A549 (cell line): ENCODE data around the gene GJB1.

Experiments used
- CHD4 ChIP-seq: fragments of 200-600 bp; sonication (generic); IDR thresholded peaks from 2 replicates; pipeline ENCODE4 v1.6.1; 2016; ENCODE audit warnings: antibody characterized with exemption, mild to moderate bottlenecking, borderline replicate concordance
- ELK1 ChIP-seq: fragments of 150-350 bp; IDR thresholded peaks from 2 replicates; pipeline ENCODE4 v1.6.1; 2014; ENCODE audit warnings: low read depth, mild to moderate bottlenecking, low read length
- FOSL2 ChIP-seq, 2 experiments: fragments of 450-650 bp in 1 of 2; fragments of >200 bp in 1 of 2; sonication (Bioruptor Twin) in 1 of 2; formaldehyde crosslinking; IDR thresholded peaks; 2 replicates each; pipeline versions ENCODE4 v1.5.0 to v1.6.1; 2016 to 2020; ENCODE audit warnings: mild to moderate bottlenecking in 1 of 2, moderate library complexity in 1 of 2
- MYC ChIP-seq: IDR thresholded peaks from 2 replicates; pipeline ENCODE4 v1.6.1; 2012; ENCODE audit warnings: mild to moderate bottlenecking, inconsistent platforms, low read length, improper control_type of control experiment, borderline replicate concordance
- NR3C1 ChIP-seq: fragments of >200 bp; sonication (Bioruptor Twin); formaldehyde crosslinking; IDR thresholded peaks from 3 replicates; pipeline ENCODE4 v1.6.1; 2017
- POLR2A ChIP-seq: IDR thresholded peaks from 2 replicates; pipeline ENCODE4 v1.6.1; 2012; ENCODE audit warnings: mild to moderate bottlenecking, low read length
- RAD21 ChIP-seq, 2 experiments: fragments of >200 bp in 1 of 2; sonication (Bioruptor Twin) in 1 of 2; formaldehyde crosslinking in 1 of 2; IDR thresholded peaks in 1 of 2; conservative IDR thresholded peaks in 1 of 2; 2 replicates in 1 of 2; 3 replicates in 1 of 2; pipeline ENCODE4 v1.6.1; 2012 to 2018; ENCODE audit warnings: inconsistent platforms in 1 of 2
- USF2 ChIP-seq: fragments of 450-650 bp; IDR thresholded peaks from 2 replicates; pipeline ENCODE4 v1.6.1; 2014; ENCODE audit warnings: antibody characterized with exemption
- TF ChIP-seq, protein P1 (sequence below): fragments of 200-600 bp; sonication (generic); IDR thresholded peaks from 2 replicates; pipeline ENCODE4 v1.6.1; 2016; ENCODE audit warnings: antibody characterized with exemption, mild to moderate bottlenecking, moderate library complexity
- TF ChIP-seq, protein P2 (sequence below): fragments of >200 bp; sonication (Bioruptor Twin); formaldehyde crosslinking; IDR thresholded peaks from 3 replicates; pipeline ENCODE4 v1.5.1; 2016

DNA sequence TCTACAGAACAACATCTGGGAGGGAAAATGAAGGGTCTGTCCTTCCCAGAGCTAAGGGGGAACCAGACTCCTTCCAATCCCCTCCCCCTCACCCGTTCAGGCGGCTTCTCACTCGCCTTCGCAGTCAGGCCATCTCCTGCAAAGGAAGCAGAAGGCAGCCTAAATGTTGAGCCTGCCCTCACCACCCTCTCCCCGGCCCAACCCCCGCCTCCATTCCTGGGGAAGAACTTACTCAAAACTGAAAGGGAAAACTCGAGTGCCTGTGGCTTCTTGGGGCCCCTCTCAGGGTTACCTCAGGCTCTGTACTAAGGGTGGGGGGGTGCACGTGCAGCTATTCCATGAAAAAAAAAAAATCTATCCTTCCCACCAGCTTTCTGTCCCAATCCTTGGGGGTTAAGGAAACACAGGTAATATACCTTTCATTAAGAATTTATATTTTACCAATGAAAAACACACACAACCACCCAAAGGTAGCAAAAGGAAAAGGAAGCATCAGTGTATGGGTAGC, 28.5 kb downstream of the GJB1 start:
- TF ChIP-seq, protein P1, sequence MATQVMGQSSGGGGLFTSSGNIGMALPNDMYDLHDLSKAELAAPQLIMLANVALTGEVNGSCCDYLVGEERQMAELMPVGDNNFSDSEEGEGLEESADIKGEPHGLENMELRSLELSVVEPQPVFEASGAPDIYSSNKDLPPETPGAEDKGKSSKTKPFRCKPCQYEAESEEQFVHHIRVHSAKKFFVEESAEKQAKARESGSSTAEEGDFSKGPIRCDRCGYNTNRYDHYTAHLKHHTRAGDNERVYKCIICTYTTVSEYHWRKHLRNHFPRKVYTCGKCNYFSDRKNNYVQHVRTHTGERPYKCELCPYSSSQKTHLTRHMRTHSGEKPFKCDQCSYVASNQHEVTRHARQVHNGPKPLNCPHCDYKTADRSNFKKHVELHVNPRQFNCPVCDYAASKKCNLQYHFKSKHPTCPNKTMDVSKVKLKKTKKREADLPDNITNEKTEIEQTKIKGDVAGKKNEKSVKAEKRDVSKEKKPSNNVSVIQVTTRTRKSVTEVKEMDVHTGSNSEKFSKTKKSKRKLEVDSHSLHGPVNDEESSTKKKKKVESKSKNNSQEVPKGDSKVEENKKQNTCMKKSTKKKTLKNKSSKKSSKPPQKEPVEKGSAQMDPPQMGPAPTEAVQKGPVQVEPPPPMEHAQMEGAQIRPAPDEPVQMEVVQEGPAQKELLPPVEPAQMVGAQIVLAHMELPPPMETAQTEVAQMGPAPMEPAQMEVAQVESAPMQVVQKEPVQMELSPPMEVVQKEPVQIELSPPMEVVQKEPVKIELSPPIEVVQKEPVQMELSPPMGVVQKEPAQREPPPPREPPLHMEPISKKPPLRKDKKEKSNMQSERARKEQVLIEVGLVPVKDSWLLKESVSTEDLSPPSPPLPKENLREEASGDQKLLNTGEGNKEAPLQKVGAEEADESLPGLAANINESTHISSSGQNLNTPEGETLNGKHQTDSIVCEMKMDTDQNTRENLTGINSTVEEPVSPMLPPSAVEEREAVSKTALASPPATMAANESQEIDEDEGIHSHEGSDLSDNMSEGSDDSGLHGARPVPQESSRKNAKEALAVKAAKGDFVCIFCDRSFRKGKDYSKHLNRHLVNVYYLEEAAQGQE = no peak
- no peak for TF ChIP-seq FOSL2 (IDR thresholded peaks at IDR 0.05)
- no peak for TF ChIP-seq FOSL2 (CRISPR knock-in tag; IDR thresholded peaks at IDR 0.05)
- TF ChIP-seq, protein P2, sequence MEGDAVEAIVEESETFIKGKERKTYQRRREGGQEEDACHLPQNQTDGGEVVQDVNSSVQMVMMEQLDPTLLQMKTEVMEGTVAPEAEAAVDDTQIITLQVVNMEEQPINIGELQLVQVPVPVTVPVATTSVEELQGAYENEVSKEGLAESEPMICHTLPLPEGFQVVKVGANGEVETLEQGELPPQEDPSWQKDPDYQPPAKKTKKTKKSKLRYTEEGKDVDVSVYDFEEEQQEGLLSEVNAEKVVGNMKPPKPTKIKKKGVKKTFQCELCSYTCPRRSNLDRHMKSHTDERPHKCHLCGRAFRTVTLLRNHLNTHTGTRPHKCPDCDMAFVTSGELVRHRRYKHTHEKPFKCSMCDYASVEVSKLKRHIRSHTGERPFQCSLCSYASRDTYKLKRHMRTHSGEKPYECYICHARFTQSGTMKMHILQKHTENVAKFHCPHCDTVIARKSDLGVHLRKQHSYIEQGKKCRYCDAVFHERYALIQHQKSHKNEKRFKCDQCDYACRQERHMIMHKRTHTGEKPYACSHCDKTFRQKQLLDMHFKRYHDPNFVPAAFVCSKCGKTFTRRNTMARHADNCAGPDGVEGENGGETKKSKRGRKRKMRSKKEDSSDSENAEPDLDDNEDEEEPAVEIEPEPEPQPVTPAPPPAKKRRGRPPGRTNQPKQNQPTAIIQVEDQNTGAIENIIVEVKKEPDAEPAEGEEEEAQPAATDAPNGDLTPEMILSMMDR = no peak
- TF ChIP-seq NR3C1 = no peak
- no peak for TF ChIP-seq MYC
- no peak for TF ChIP-seq POLR2A
- TF ChIP-seq CHD4 = no peak
- TF ChIP-seq ELK1 = no peak
- no peak for TF ChIP-seq USF2
- no peak for TF ChIP-seq RAD21 (conservative IDR thresholded peaks at IDR 0.05 in 1 of 2, IDR thresholded peaks at IDR 0.05 in 1 of 2)
